Ovary (tissue), 9 donors: Measurements from ENCODE around the gene MT2A. TPM values are rescaled to one million over a fixed set of nuclear protein-coding genes. Genes with fewer than 3 reads are reported as not detected.

Experiments
- DNase-seq, 5 donors: peaks; one replicate each; pipeline ENCODE4 v3.0.0-alpha.2; 2019 to 2020
- H3K27ac ChIP-seq, 2 donors: fragments of 200-600 bp; one replicate each; pipeline versions ENCODE4 v1.5.1 to v1.8.0; 2019 to 2022
- H3K27me3 ChIP-seq: fragments of 200-600 bp; one replicate; pipeline ENCODE4 v1.8.0; 2022
- H3K36me3 ChIP-seq: fragments of 200-600 bp; sonication (generic); one replicate; pipeline ENCODE4 v1.5.1; 2019
- H3K4me1 ChIP-seq: one replicate; pipeline ENCODE4 v1.8.1; 2013; ENCODE audit warnings: mild to moderate bottlenecking, moderate library complexity; ENCODE audit not compliant: insufficient read depth
- H3K4me3 ChIP-seq: fragments of 200-600 bp; sonication (generic); one replicate; pipeline ENCODE4 v1.5.1; 2017
- H3K9me3 ChIP-seq, 2 donors: fragments of 200-600 bp in 1 of 2; sonication (generic) in 1 of 2; one replicate each; pipeline versions ENCODE4 v1.5.1 to v1.8.1; 2013 to 2019; ENCODE audit warnings: mild to moderate bottlenecking in 1 of 2, moderate library complexity in 1 of 2
- CTCF ChIP-seq, 3 donors: fragments of 450-650 bp in 2 of 3; fragments of 200-600 bp in 1 of 3; IDR thresholded peaks; one replicate each; pipeline versions ENCODE4 v1.5.1 to v1.8.0; 2016 to 2022; ENCODE audit warnings: antibody characterized with exemption in 3 of 3, mild to moderate bottlenecking in 1 of 3
- EP300 ChIP-seq: sonication (generic); formaldehyde crosslinking; IDR thresholded peaks from one replicate; pipeline ENCODE4 v1.6.1; 2017; ENCODE audit warnings: antibody characterized with exemption
- POLR2A ChIP-seq: fragments of 450-650 bp; IDR thresholded peaks from one replicate; pipeline ENCODE4 v1.6.1; 2017; ENCODE audit warnings: antibody characterized with exemption, mild to moderate bottlenecking, moderate library complexity
- WGBS, 3 donors: extraction: QIAGEN DNeasy Blood & Tissue Kit in 1 of 3; methylation state at CpG; one replicate each; pipeline versions ENCODE4 v1.1.5 to v1.1.7; 2013 to 2017; 5-methylcytosine and 5-hydroxymethylcytosine counted together
- intact Hi-C, 4 donors: fragments of 100-400 bp; cut with DNase I; formaldehyde crosslinking; loops; one replicate each; pipeline versions ENCODE4 v1.11.0 to v1.15.1; 2022 to 2023
- polyA plus RNA-seq, 2 donors: library from polyadenylated mRNA; stranded (reverse); fragments of 200-250 nt in 1 of 2; fragments of 350-450 nt in 1 of 2; fragmentation: Illumina TruSeq in 1 of 2; extraction: RNeasy Lipid Tissue Mini Kit (QIAGEN cat#74804) in 1 of 2; gene quantifications; one replicate each; pipeline ENCODE4 v1.2.3, GENCODE V29; 2013 to 2014
- total RNA-seq, 7 donors: library from RNA; depleted of rRNA in 2 of 7; stranded (reverse); fragments of >200 nt in 2 of 7; fragmentation: NEBNext Ultra II Directional in 3 of 7; extraction: Animal tissue kit (Norgen Biotek cat#: 25700) in 3 of 7; gene quantifications; one replicate each; pipeline versions ENCODE4 v1.1.0 to v1.2.4, GENCODE V29; 2016 to 2023
- donor health status: DM: no; HTN: no; CAD: no; lungs with moderate emphysema.
- donor health status: DM: no; HTN: no; CAD: no.
- donor health status: Bipolar disorder and iron deficiency.
- donor health status: DM: yes; HTN: yes; CAD: no.
- donor health status: DM: no; HTN: no; CAD: no.
- donor health status: DM: yes; HTN: yes; CAD: no.

The MT2A gene
- total and polyA plus RNA-seq, 9 donors: 16.1 to 679 (median 136) TPM

- Histone ChIP-seq H3K27me3 (no peaks in the 10 kb centered on the region), H3K36me3 (no peaks in the 10 kb centered on the region), H3K4me1 (peaks cover 3% of the 10 kb centered on the region), H3K4me3 (no peak overlapping the region), H3K27ac (no peak overlapping the region), H3K9me3 (no peaks in the 10 kb centered on the region)
- no peak for TF ChIP-seq POLR2A
- no peak for TF ChIP-seq EP300
- TF ChIP-seq CTCF (IDR thresholded peaks at IDR 0.05): no peak
- no peak for DNase-seq
- intact Hi-C loops: no loop called here
- WGBS, 3 donors: 0 to 43% (median 0%) methylated on average over 1 of the region's 1 CpG
Observed at GRCh38 chr16:56645838-56646237, 37.5 kb downstream of the MT2A start.

- no peak overlapping the region for H3K27ac ChIP-seq
- 24 to 40% (median 39%) methylated on average over 24 to 33 of the region's 33 CpGs for WGBS, 3 donors
- TF ChIP-seq EP300 (no peak), POLR2A (no peak), CTCF (IDR thresholded peaks at IDR 0.05) (no peak)
- no peak for DNase-seq
- peaks cover 3% of the 10 kb centered on the region for H3K4me1 ChIP-seq
- H3K4me3 ChIP-seq: no peak overlapping the region
- H3K9me3 ChIP-seq: no peaks in the 10 kb centered on the region
- H3K27me3 ChIP-seq: no peaks in the 10 kb centered on the region
- intact Hi-C loops: no loop called here
- H3K36me3 ChIP-seq: no peaks in the 10 kb centered on the region
Observed at GRCh38 chr16:56647641-56648431, 39.5 kb downstream of the MT2A start.

GRCh38 chr16:56649271-56649670 is 40.9 kb downstream of the MT2A start:
- 77 to 88% (median 88%) methylated on average over 2 of the region's 2 CpGs for WGBS, 3 donors
- Histone ChIP-seq H3K4me3 (no peak overlapping the region), H3K9me3 (no peaks in the 10 kb centered on the region), H3K27ac (no peak overlapping the region), H3K27me3 (no peaks in the 10 kb centered on the region), H3K4me1 (no peaks in the 10 kb centered on the region), H3K36me3 (no peaks in the 10 kb centered on the region)
- intact Hi-C loops: no loop called here
- DNase-seq: no peak
- TF ChIP-seq POLR2A (no peak), CTCF (IDR thresholded peaks at IDR 0.05) (no peak), EP300 (no peak)

- Histone ChIP-seq H3K4me3 (no peak overlapping the region), H3K27ac (no peak overlapping the region), H3K27me3 (no peaks in the 10 kb centered on the region), H3K4me1 (no peaks in the 10 kb centered on the region), H3K36me3 (no peaks in the 10 kb centered on the region), H3K9me3 (no peaks in the 10 kb centered on the region)
- DNase-seq: no peak
- 84 to 93% (median 84%) methylated on average over 3 of the region's 3 CpGs for WGBS, 3 donors
- TF ChIP-seq POLR2A: no peak
- TF ChIP-seq EP300: no peak
- TF ChIP-seq CTCF (IDR thresholded peaks at IDR 0.05): no peak
- intact Hi-C loops: no loop called here
Observed at GRCh38 chr16:56649820-56650219, 41.4 kb downstream of the MT2A start.
